ENCODE measurements around the gene GJA1.

The GJA1 gene

DNA sequence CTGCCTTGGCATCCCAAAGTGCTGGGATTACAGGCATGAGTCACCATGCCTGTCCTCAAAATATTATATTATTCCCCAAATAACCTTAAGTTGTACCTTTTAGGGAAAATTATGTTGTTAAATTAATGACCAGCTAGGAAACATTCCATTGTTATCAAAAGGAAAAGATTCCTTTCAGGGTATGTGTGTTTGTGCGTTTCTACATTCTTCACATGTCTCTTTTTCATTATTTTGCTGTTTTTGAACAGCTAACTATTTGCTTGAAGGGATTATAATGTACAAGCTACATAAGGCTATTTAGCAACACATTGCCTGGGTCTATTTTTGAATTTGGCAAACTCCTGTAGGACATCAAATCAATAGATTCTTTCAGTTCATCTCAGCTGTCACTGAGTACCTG, 57.1 kb downstream of the GJA1 start:
- DNase-seq (ENCODE audit: low read depth): no peak
- H3K4me3 ChIP-seq (ENCODE audit: low read depth, low read length): no peak overlapping the region
- TF ChIP-seq, protein P1, sequence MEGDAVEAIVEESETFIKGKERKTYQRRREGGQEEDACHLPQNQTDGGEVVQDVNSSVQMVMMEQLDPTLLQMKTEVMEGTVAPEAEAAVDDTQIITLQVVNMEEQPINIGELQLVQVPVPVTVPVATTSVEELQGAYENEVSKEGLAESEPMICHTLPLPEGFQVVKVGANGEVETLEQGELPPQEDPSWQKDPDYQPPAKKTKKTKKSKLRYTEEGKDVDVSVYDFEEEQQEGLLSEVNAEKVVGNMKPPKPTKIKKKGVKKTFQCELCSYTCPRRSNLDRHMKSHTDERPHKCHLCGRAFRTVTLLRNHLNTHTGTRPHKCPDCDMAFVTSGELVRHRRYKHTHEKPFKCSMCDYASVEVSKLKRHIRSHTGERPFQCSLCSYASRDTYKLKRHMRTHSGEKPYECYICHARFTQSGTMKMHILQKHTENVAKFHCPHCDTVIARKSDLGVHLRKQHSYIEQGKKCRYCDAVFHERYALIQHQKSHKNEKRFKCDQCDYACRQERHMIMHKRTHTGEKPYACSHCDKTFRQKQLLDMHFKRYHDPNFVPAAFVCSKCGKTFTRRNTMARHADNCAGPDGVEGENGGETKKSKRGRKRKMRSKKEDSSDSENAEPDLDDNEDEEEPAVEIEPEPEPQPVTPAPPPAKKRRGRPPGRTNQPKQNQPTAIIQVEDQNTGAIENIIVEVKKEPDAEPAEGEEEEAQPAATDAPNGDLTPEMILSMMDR (IDR thresholded peaks at IDR 0.05; ENCODE audit: insufficient read depth, low read depth, low read length, missing control alignments): no peak

DNA sequence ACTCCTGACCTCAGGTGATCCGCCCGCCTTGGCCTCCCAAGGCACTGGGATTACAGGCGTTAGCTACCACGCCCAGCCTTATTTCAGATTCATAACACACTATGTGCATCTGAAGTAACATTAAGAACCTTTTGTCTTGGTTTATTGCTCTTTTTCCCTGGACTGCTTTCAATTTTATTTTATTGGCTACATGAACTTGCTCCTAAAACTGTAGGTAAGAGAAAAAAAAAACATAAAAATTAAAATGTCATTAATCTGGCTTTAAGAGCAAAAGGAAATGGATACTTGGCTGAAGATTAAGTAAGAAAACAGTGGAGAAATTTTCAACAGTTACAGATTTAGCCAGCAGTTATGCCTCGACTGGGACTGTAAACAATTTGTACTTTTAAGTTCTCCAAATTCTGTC, 62.5 kb downstream of the GJA1 start:
- no peak overlapping the region for H3K4me3 ChIP-seq (ENCODE audit: low read depth, low read length)
- TF ChIP-seq, protein P1 (IDR thresholded peaks at IDR 0.05; ENCODE audit: insufficient read depth, low read depth, low read length, missing control alignments): no peak
- DNase-seq (ENCODE audit: low read depth): no peak

DNA sequence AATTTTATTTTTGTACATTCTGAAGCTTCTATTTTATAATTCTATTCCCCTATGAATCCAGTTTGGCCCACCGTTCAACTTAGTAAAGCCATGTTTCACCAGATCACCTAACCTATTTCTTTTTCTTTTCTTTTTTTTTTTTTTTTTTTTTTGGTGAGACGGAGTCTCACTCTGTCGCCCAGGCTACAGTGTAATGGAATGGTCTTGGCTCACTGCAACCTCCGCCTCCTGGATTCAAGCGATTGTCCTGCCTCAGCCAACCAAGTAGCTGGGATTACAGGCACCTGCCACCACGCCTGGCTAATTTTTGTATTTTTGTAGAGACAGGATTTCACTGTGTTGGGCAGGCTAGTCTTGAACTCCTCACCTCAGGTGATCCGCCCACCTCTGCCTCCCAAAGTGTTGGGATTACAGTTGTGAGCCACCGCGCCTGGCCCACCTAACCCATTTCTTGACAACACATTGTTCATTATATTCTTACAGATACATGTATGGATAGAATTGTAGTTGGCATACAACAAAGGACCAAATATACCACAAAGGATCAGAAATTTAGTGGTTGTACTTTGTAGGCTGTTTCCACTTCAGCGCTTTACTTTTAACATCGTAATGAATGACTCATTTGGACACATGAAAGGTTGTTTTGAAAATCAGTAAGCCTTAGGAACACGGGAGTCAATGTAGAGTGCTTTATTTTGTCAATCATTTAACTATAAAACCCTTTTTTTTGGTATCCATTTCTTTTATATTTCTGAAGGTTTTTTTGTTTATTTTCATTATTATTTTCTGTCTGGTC, 63.2 kb downstream of the GJA1 start:
- TF ChIP-seq, protein P1 (IDR thresholded peaks at IDR 0.05; ENCODE audit: insufficient read depth, low read depth, low read length, missing control alignments): no peak
- DNase-seq (ENCODE audit: low read depth): no peak

More for the DNA sequence above, 63.2 kb downstream of the GJA1 start:
- no peak overlapping the region for H3K4me3 ChIP-seq (ENCODE audit: low read depth, low read length)
